Parathyroid adenoma (tissue), 2 donors: ENCODE results near the gene GPR26.

ENCODE experiments used
- H2AFZ ChIP-seq: fragments of 300-600 bp; sonication (generic); one replicate; pipeline ENCODE4 v1.7.0; 2017; ENCODE audit warnings: antibody characterized with exemption, mild to moderate bottlenecking
- H3K27ac ChIP-seq: fragments of 300-600 bp; sonication (generic); one replicate; pipeline ENCODE4 v1.7.0; 2017
- H3K27me3 ChIP-seq: fragments of 300-600 bp; sonication (generic); one replicate; pipeline ENCODE4 v1.7.0; 2017; ENCODE audit warnings: low read length; ENCODE audit not compliant: control insufficient read depth, insufficient read depth
- H3K36me3 ChIP-seq: fragments of 300-600 bp; sonication (generic); one replicate; pipeline ENCODE4 v1.7.0; 2017; ENCODE audit warnings: low read length; ENCODE audit not compliant: control insufficient read depth, insufficient read depth
- H3K4me1 ChIP-seq: fragments of 300-600 bp; sonication (generic); one replicate; pipeline ENCODE4 v1.7.0; 2017; ENCODE audit warnings: control low read depth
- H3K4me2 ChIP-seq: fragments of 300-600 bp; sonication (generic); one replicate; pipeline ENCODE4 v1.7.0; 2017; ENCODE audit warnings: low read length
- H3K4me3 ChIP-seq: fragments of 300-600 bp; sonication (generic); one replicate; pipeline ENCODE4 v1.7.0; 2017; ENCODE audit warnings: low read depth, low read length
- H3K79me2 ChIP-seq: fragments of 300-600 bp; sonication (generic); one replicate; pipeline ENCODE4 v1.7.0; 2017; ENCODE audit warnings: control low read depth
- H3K9ac ChIP-seq: fragments of 300-600 bp; sonication (generic); one replicate; pipeline ENCODE4 v1.7.0; 2017; ENCODE audit warnings: mild to moderate bottlenecking
- H3K9me3 ChIP-seq: fragments of 300-600 bp; sonication (generic); one replicate; pipeline ENCODE4 v1.7.0; 2017; ENCODE audit warnings: low read length; ENCODE audit not compliant: control insufficient read depth
- CTCF ChIP-seq: fragments of 300-600 bp; sonication (generic); IDR thresholded peaks from one replicate; pipeline ENCODE4 v1.7.0; 2017; ENCODE audit warnings: antibody characterized with exemption, mild to moderate bottlenecking
- donor health status: primary hyperparathyroidism.

GPR26 gene

GRCh38 chr10:123642697-123643096, 23.5 kb upstream of the GPR26 start:
- Histone ChIP-seq H3K4me2 (no peak overlapping the region), H3K9ac (no peak overlapping the region), H3K36me3 (no peaks in the 10 kb centered on the region), H3K79me2 (no peaks in the 10 kb centered on the region), H3K4me1 (no peaks in the 10 kb centered on the region), H3K9me3 (no peaks in the 10 kb centered on the region), H2AFZ (no peak overlapping the region), H3K27me3 (no peaks in the 10 kb centered on the region), H3K4me3 (no peak overlapping the region), H3K27ac (no peak overlapping the region)
- no peak for TF ChIP-seq CTCF

- no peak for TF ChIP-seq CTCF
- H3K4me1 ChIP-seq = no peaks in the 10 kb centered on the region
- no peak overlapping the region for H3K4me2 ChIP-seq
- H3K27ac ChIP-seq = no peak overlapping the region
- no peaks in the 10 kb centered on the region for H3K27me3 ChIP-seq
- no peak overlapping the region for H3K4me3 ChIP-seq
- no peak overlapping the region for H3K9ac ChIP-seq
- H3K36me3 ChIP-seq = no peaks in the 10 kb centered on the region
- no peaks in the 10 kb centered on the region for H3K79me2 ChIP-seq
- H2AFZ ChIP-seq = no peak overlapping the region
- H3K9me3 ChIP-seq = no peaks in the 10 kb centered on the region
These were observed 22.8 kb upstream of the GPR26 start for GRCh38 chr10:123643315-123643714.

- H3K27ac ChIP-seq = no peak overlapping the region
- no peak overlapping the region for H2AFZ ChIP-seq
- H3K9me3 ChIP-seq = no peaks in the 10 kb centered on the region
- no peak overlapping the region for H3K9ac ChIP-seq
- H3K27me3 ChIP-seq = no peaks in the 10 kb centered on the region
- no peaks in the 10 kb centered on the region for H3K4me1 ChIP-seq
- no peak for TF ChIP-seq CTCF
- no peak overlapping the region for H3K4me2 ChIP-seq
- no peak overlapping the region for H3K4me3 ChIP-seq
- no peaks in the 10 kb centered on the region for H3K79me2 ChIP-seq
- no peaks in the 10 kb centered on the region for H3K36me3 ChIP-seq
These were observed 21.1 kb upstream of the GPR26 start for GRCh38 chr10:123645016-123645415.

- Histone ChIP-seq H3K4me1 (no peaks in the 10 kb centered on the region), H3K9ac (no peak overlapping the region), H2AFZ (no peak overlapping the region), H3K4me3 (no peak overlapping the region), H3K79me2 (no peaks in the 10 kb centered on the region), H3K9me3 (no peaks in the 10 kb centered on the region), H3K36me3 (no peaks in the 10 kb centered on the region), H3K4me2 (no peak overlapping the region), H3K27me3 (no peaks in the 10 kb centered on the region), H3K27ac (no peak overlapping the region)
- TF ChIP-seq CTCF = no peak
These were observed 20.5 kb upstream of the GPR26 start for GRCh38 chr10:123645615-123646014.

- no peaks in the 10 kb centered on the region for H3K27me3 ChIP-seq
- TF ChIP-seq CTCF = no peak
- H3K36me3 ChIP-seq = no peaks in the 10 kb centered on the region
- no peak overlapping the region for H3K9ac ChIP-seq
- no peaks in the 10 kb centered on the region for H3K4me1 ChIP-seq
- H3K9me3 ChIP-seq = no peaks in the 10 kb centered on the region
- no peak overlapping the region for H3K4me2 ChIP-seq
- H3K27ac ChIP-seq = no peak overlapping the region
- H3K79me2 ChIP-seq = no peaks in the 10 kb centered on the region
- no peak overlapping the region for H2AFZ ChIP-seq
- H3K4me3 ChIP-seq = no peak overlapping the region
These were observed 17.6 kb upstream of the GPR26 start for GRCh38 chr10:123648595-123648994.
